HFF-Myc (cell line): ENCODE measurements around the gene HDAC11.

ENCODE experiments used
- DNase-seq: peaks from one replicate; pipeline ENCODE4 v3.0.0-alpha.2; 2011; ENCODE audit warnings: low read depth; ENCODE audit errors: extremely low read depth
- H3K4me3 ChIP-seq: replicated peaks from 2 replicates; pipeline ENCODE4 v1.5.1; 2011; ENCODE audit warnings: low read depth, mild to moderate bottlenecking, control low read depth, low read length
- TF ChIP-seq, protein P1 (sequence below): IDR thresholded peaks from 2 replicates; pipeline ENCODE4 v1.5.1; 2012; ENCODE audit warnings: mild to moderate bottlenecking, low read depth, low read length, control low read depth; ENCODE audit errors: missing control alignments

HDAC11 gene

GRCh38 chr3:13501056-13501455, 20.9 kb downstream of the HDAC11 start:
- DNase-seq = no peak
- H3K4me3 ChIP-seq = no peak overlapping the region
- TF ChIP-seq, protein P1, sequence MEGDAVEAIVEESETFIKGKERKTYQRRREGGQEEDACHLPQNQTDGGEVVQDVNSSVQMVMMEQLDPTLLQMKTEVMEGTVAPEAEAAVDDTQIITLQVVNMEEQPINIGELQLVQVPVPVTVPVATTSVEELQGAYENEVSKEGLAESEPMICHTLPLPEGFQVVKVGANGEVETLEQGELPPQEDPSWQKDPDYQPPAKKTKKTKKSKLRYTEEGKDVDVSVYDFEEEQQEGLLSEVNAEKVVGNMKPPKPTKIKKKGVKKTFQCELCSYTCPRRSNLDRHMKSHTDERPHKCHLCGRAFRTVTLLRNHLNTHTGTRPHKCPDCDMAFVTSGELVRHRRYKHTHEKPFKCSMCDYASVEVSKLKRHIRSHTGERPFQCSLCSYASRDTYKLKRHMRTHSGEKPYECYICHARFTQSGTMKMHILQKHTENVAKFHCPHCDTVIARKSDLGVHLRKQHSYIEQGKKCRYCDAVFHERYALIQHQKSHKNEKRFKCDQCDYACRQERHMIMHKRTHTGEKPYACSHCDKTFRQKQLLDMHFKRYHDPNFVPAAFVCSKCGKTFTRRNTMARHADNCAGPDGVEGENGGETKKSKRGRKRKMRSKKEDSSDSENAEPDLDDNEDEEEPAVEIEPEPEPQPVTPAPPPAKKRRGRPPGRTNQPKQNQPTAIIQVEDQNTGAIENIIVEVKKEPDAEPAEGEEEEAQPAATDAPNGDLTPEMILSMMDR = no peak

DNA sequence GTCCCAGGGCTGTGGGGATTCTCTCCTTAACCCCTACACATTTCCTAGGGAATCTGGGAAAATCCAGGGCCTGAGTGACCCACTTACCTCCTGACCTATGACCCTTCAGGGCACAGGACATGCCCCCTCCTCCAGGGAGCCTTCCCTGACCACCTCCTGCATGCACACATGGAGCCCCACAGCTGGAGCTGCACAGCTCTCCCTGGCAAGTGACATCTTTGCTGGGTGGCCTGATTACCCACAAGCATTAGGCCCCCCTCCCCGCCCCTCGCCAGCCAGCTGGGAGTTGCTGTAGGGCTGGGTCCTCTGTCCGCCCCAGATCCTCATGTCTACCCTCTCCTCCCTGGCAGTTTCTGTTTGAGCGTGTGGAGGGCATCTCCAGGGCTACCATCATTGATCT, 21.4 kb downstream of the HDAC11 start:
- no peak for DNase-seq
- TF ChIP-seq, protein P1 = no peak

GRCh38 chr3:13501958-13502790, 22.1 kb downstream of the HDAC11 start:
- DNase-seq = no peak
- TF ChIP-seq, protein P1 = no peak
- no peak overlapping the region for H3K4me3 ChIP-seq

More for the DNA sequence above, 21.4 kb downstream of the HDAC11 start:
- H3K4me3 ChIP-seq = no peak overlapping the region

DNA sequence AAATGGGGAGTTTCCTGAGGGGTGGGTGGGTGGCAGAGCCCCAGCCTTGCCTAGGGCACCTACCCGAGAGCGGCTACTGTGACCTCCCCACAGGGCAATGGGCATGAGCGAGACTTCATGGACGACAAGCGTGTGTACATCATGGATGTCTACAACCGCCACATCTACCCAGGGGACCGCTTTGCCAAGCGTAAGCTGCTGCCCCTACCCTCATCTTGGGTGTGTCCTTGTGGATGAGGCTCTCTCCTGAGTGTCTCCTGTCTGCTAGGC, 22.6 kb downstream of the HDAC11 start:
- H3K4me3 ChIP-seq = no peak overlapping the region
- no peak for DNase-seq
- TF ChIP-seq, protein P1 = no peak

- H3K4me3 ChIP-seq = no peak overlapping the region
- no peak for DNase-seq
- TF ChIP-seq, protein P1 = no peak
Observed at GRCh38 chr3:13504161-13504831, 24.2 kb downstream of the HDAC11 start.

GRCh38 chr3:13505147-13506130, 25.3 kb downstream of the HDAC11 start:
- no peak for DNase-seq
- no peak overlapping the region for H3K4me3 ChIP-seq
- TF ChIP-seq, protein P1 = no peak
